Tibial nerve (tissue), 4 donors: ENCODE data around the gene CPXM2. TPM values are rescaled to one million over a fixed set of nuclear protein-coding genes. Genes with fewer than 3 reads are reported as not detected.

Experiments
- DNase-seq, 2 donors: peaks; one replicate each; pipeline ENCODE4 v3.0.0-alpha.2; 2019; ENCODE audit warnings: low spot score in 2 of 2
- H3K27ac ChIP-seq, 4 donors: fragments of 200-600 bp; sonication (generic) in 3 of 4; one replicate each; pipeline ENCODE4 v1.5.1; 2017 to 2019; ENCODE audit warnings: mild to moderate bottlenecking in 1 of 4
- H3K27me3 ChIP-seq, 2 donors: fragments of 200-600 bp; sonication (generic) in 1 of 2; one replicate each; pipeline versions ENCODE4 v1.5.1 to v1.6.0; 2017 to 2019
- H3K36me3 ChIP-seq, 3 donors: fragments of 200-600 bp; sonication (generic); one replicate each; pipeline ENCODE4 v1.5.1; 2018 to 2019
- H3K4me1 ChIP-seq, 4 donors: fragments of 200-600 bp; sonication (generic) in 3 of 4; one replicate each; pipeline ENCODE4 v1.5.1; 2017 to 2019
- H3K4me3 ChIP-seq, 4 donors: fragments of 200-600 bp; sonication (generic) in 3 of 4; one replicate each; pipeline ENCODE4 v1.5.1; 2017 to 2019; ENCODE audit warnings: mild to moderate bottlenecking in 1 of 4, moderate library complexity in 1 of 4
- H3K9me3 ChIP-seq, 4 donors: fragments of 200-600 bp; sonication (generic) in 3 of 4; one replicate each; pipeline ENCODE4 v1.5.1; 2017 to 2019
- CTCF ChIP-seq, 5 experiments: fragments of 200-600 bp in 3 of 5; fragments of 450-650 bp in 2 of 5; sonication (generic) in 3 of 5; IDR thresholded peaks; one replicate each; pipeline ENCODE4 v1.5.1; 2016 to 2019; ENCODE audit warnings: antibody characterized with exemption in 5 of 5, mild to moderate bottlenecking in 3 of 5, moderate library complexity in 2 of 5
- EP300 ChIP-seq, 2 donors: sonication (generic); formaldehyde crosslinking; IDR thresholded peaks; one replicate each; pipeline ENCODE4 v1.6.1; 2017; ENCODE audit warnings: antibody characterized with exemption in 2 of 2, mild to moderate bottlenecking in 1 of 2
- POLR2A ChIP-seq, 2 donors: fragments of 450-650 bp; IDR thresholded peaks; one replicate each; pipeline ENCODE4 v1.6.1; 2017; ENCODE audit warnings: antibody characterized with exemption in 2 of 2, mild to moderate bottlenecking in 2 of 2, moderate library complexity in 2 of 2
- WGBS, 2 donors: methylation state at CpG; one replicate each; pipeline ENCODE4 v1.1.5; 2018; 5-methylcytosine and 5-hydroxymethylcytosine counted together
- total RNA-seq, 4 donors: library from RNA; depleted of rRNA; stranded (reverse); fragments of >200 nt; gene quantifications; one replicate each; pipeline ENCODE4 v1.1.0, GENCODE V29; 2016

The CPXM2 gene
- total RNA-seq, 4 donors from 2014 or later, result 26.8 to 74.3 (median 37.8) TPM

GRCh38 chr10:123862421-123863182, 29.0 kb downstream of the CPXM2 start:
- no peak for DNase-seq
- 76 to 78% methylated on average over 9 of the region's 9 CpGs for WGBS, 2 donors
- Histone ChIP-seq H3K27me3 (no peaks in the 10 kb centered on the region), H3K4me1 (peaks cover 0 to 19% (median 0%) of the 10 kb centered on the region in 4 donors), H3K4me3 (no peak overlapping the region), H3K36me3 (peaks cover 0 to 9% (median 0%) of the 10 kb centered on the region in 3 donors), H3K9me3 (no peaks in the 10 kb centered on the region), H3K27ac (no peak overlapping the region)
- TF ChIP-seq CTCF (IDR thresholded peaks at IDR 0.05), result no peak
- TF ChIP-seq POLR2A (IDR thresholded peaks at IDR 0.05), result no peak
- TF ChIP-seq EP300 (IDR thresholded peaks at IDR 0.05), result no peak

- Histone ChIP-seq H3K4me1 (peaks cover 0 to 25% (median 0%) of the 10 kb centered on the region in 4 donors), H3K27ac (no peak overlapping the region), H3K4me3 (no peak overlapping the region), H3K27me3 (no peaks in the 10 kb centered on the region), H3K9me3 (no peaks in the 10 kb centered on the region), H3K36me3 (peaks cover 0 to 9% (median 0%) of the 10 kb centered on the region in 3 donors)
- WGBS, 2 donors, result 87 to 92% methylated on average over 7 of the region's 7 CpGs
- DNase-seq, result no peak
- TF ChIP-seq POLR2A (IDR thresholded peaks at IDR 0.05) (no peak), CTCF (IDR thresholded peaks at IDR 0.05) (no peak), EP300 (IDR thresholded peaks at IDR 0.05) (no peak)
These were observed 30.8 kb downstream of the CPXM2 start for GRCh38 chr10:123860856-123861255.

GRCh38 chr10:123860209-123860608, 31.4 kb downstream of the CPXM2 start:
- H3K9me3 ChIP-seq, result no peaks in the 10 kb centered on the region
- H3K36me3 ChIP-seq, result peaks cover 0 to 9% (median 0%) of the 10 kb centered on the region in 3 donors
- H3K27ac ChIP-seq, result no peak overlapping the region
- H3K4me3 ChIP-seq, result no peak overlapping the region
- peaks cover 0 to 30% (median 0%) of the 10 kb centered on the region in 4 donors for H3K4me1 ChIP-seq
- no peaks in the 10 kb centered on the region for H3K27me3 ChIP-seq
- WGBS, 2 donors, result 88 to 91% methylated on average over 5 of the region's 5 CpGs
- TF ChIP-seq POLR2A (IDR thresholded peaks at IDR 0.05) (no peak), CTCF (IDR thresholded peaks at IDR 0.05) (no peak), EP300 (IDR thresholded peaks at IDR 0.05) (no peak)
- no peak for DNase-seq

- no peak overlapping the region for H3K27ac ChIP-seq
- no peaks in the 10 kb centered on the region for H3K27me3 ChIP-seq
- H3K36me3 ChIP-seq, result peaks cover 0 to 9% (median 0%) of the 10 kb centered on the region in 3 donors
- no peak overlapping the region for H3K4me3 ChIP-seq
- DNase-seq, result no peak
- no peaks in the 10 kb centered on the region for H3K9me3 ChIP-seq
- 78 to 81% methylated on average over 10 of the region's 10 CpGs for WGBS, 2 donors
- TF ChIP-seq CTCF (IDR thresholded peaks at IDR 0.05) (no peak), POLR2A (IDR thresholded peaks at IDR 0.05) (no peak), EP300 (IDR thresholded peaks at IDR 0.05) (no peak)
- peaks cover 0 to 35% (median 2%) of the 10 kb centered on the region in 4 donors for H3K4me1 ChIP-seq
These were observed 32.0 kb downstream of the CPXM2 start for GRCh38 chr10:123859653-123860050.

- TF ChIP-seq POLR2A (IDR thresholded peaks at IDR 0.05) (no peak), EP300 (IDR thresholded peaks at IDR 0.05) (no peak), CTCF (IDR thresholded peaks at IDR 0.05) (no peak)
- no peak overlapping the region for H3K27ac ChIP-seq
- no peaks in the 10 kb centered on the region for H3K9me3 ChIP-seq
- no peaks in the 10 kb centered on the region for H3K27me3 ChIP-seq
- no peak for DNase-seq
- WGBS, 2 donors, result 85% methylated on average over 20 of the region's 20 CpGs
- no peak overlapping the region for H3K4me3 ChIP-seq
- H3K36me3 ChIP-seq, result peaks cover 0 to 9% (median 0%) of the 10 kb centered on the region in 3 donors
- H3K4me1 ChIP-seq, result peaks cover 0 to 38% (median 2%) of the 10 kb centered on the region in 4 donors
These were observed 32.5 kb downstream of the CPXM2 start for GRCh38 chr10:123858907-123859652.
